Measurements from ENCODE around the gene TANGO2.

DNA sequence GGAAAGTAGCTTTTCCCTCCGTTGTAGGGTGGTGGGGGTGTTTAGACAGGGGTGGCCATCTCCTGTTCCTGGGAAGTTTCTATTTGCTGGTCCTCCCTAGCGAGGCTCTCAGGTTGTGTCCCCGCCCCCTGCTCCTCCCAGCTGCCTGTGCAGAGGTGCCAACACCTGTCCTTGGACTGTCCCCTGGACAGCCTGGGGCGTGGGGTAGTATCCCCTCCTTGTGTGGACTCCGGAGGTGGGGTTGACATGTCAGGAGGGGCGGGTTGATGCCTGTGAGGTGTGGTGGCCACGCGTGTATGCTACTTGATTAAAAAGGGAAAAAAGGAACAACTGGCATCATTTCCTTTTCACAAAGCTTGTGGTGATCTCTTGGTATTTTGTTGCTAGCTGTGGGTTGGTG lies 80.7 kb downstream of the TANGO2 start:
- TF ChIP-seq CTCF (IDR thresholded peaks at IDR 0.05; ENCODE audit: low read depth, low read length) (no peak), POLR2A (IDR thresholded peaks at IDR 0.05; ENCODE audit: extremely low read depth, insufficient read length) (no peak)

Measured in NB4 (cell line).